DOHH2 (cell line): ENCODE measurements around the gene HNRNPUL1.

Experiments used
- H3F3A ChIP-seq: fragments of 200-600 bp; sonication (generic), shearing (Covaris generic); 2 replicates; pipeline ENCODE4 v1.6.0; 2016; ENCODE audit warnings: antibody characterized with exemption, mild to moderate bottlenecking; ENCODE audit not compliant: control insufficient read depth, insufficient read depth
- H3K27ac ChIP-seq: fragments of 200-600 bp; sonication (generic); 2 replicates; pipeline ENCODE4 v1.5.1; 2014; ENCODE audit warnings: low read depth, mild to moderate bottlenecking, low read length, moderate library complexity
- H3K27me3 ChIP-seq: fragments of 200-600 bp; sonication (generic); 2 replicates; pipeline ENCODE4 v1.6.1; 2014; ENCODE audit warnings: mild to moderate bottlenecking, low read length, mixed read lengths; ENCODE audit not compliant: control insufficient read depth
- H3K36me3 ChIP-seq: fragments of 200-600 bp; sonication (generic); 2 replicates; pipeline ENCODE4 v1.6.1; 2014; ENCODE audit warnings: mild to moderate bottlenecking, low read length, moderate library complexity, mixed read lengths; ENCODE audit not compliant: control insufficient read depth
- H3K4me1 ChIP-seq: fragments of 200-600 bp; sonication (generic); 2 replicates; pipeline ENCODE4 v1.6.1; 2014; ENCODE audit warnings: mild to moderate bottlenecking, low read length, mixed read lengths; ENCODE audit not compliant: control insufficient read depth
- H3K4me2 ChIP-seq: fragments of 200-600 bp; sonication (generic); 2 replicates; pipeline ENCODE4 v1.6.0; 2014; ENCODE audit warnings: mild to moderate bottlenecking, low read length, moderate library complexity
- H3K4me3 ChIP-seq: fragments of 200-600 bp; sonication (generic); 2 replicates; pipeline ENCODE4 v1.5.1; 2014; ENCODE audit warnings: mild to moderate bottlenecking, low read length, mixed read lengths
- H3K79me2 ChIP-seq: fragments of 200-600 bp; sonication (generic); 2 replicates; pipeline ENCODE4 v1.6.1; 2014; ENCODE audit warnings: mild to moderate bottlenecking, low read length, mixed read lengths; ENCODE audit not compliant: control insufficient read depth
- H3K9me2 ChIP-seq: fragments of 200-600 bp; sonication (generic); replicated peaks from 2 replicates; pipeline ENCODE4 v1.6.1; 2014; ENCODE audit warnings: mild to moderate bottlenecking, low read length, mixed read lengths; ENCODE audit not compliant: control insufficient read depth
- H3K9me3 ChIP-seq: fragments of 200-600 bp; sonication (generic); 2 replicates; pipeline ENCODE4 v1.6.1; 2014; ENCODE audit warnings: antibody characterized with exemption, low read length, mixed read lengths; ENCODE audit not compliant: control insufficient read depth, insufficient read depth
- H4K20me1 ChIP-seq: fragments of 200-600 bp; sonication (generic); 2 replicates; pipeline ENCODE4 v1.6.0; 2014; ENCODE audit warnings: low read depth, mild to moderate bottlenecking, antibody characterized with exemption, low read length, moderate library complexity; ENCODE audit not compliant: control insufficient read depth, insufficient read depth
- EZH2phosphoT487 ChIP-seq: fragments of 200-600 bp; sonication (generic); IDR thresholded peaks from 2 replicates; pipeline ENCODE4 v1.6.1; 2017; ENCODE audit warnings: borderline replicate concordance, mild to moderate bottlenecking, antibody characterized with exemption, low read length, moderate library complexity, mixed read lengths
- TF ChIP-seq, protein P1 (sequence below): fragments of 200-600 bp; sonication (generic); IDR thresholded peaks from one replicate; pipeline ENCODE4 v1.5.1; 2014; ENCODE audit warnings: antibody characterized with exemption, mild to moderate bottlenecking, low read depth, low read length; ENCODE audit not compliant: poor library complexity, severe bottlenecking

The HNRNPUL1 gene

DNA sequence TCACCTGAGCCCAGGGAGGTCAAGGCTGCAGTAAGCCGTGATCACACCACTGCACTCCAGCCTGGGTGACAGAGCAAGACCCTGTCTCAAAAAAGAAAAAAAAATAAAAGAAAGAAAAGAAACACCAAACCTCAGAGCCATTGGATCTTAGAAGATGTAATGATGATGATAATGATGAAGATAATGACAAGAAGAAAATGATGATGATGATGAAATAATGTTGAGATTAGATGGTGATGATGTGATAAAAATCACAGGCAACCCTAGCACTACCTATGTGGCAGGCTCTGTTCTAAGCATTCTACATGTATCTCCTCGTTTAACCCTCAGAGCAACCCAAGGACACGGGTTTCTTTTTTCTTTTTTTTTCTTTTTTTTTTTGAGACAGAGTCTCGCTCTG is 20.1 kb upstream of the HNRNPUL1 start:
- no peak overlapping the region for H3K4me2 ChIP-seq
- TF ChIP-seq, protein P1, sequence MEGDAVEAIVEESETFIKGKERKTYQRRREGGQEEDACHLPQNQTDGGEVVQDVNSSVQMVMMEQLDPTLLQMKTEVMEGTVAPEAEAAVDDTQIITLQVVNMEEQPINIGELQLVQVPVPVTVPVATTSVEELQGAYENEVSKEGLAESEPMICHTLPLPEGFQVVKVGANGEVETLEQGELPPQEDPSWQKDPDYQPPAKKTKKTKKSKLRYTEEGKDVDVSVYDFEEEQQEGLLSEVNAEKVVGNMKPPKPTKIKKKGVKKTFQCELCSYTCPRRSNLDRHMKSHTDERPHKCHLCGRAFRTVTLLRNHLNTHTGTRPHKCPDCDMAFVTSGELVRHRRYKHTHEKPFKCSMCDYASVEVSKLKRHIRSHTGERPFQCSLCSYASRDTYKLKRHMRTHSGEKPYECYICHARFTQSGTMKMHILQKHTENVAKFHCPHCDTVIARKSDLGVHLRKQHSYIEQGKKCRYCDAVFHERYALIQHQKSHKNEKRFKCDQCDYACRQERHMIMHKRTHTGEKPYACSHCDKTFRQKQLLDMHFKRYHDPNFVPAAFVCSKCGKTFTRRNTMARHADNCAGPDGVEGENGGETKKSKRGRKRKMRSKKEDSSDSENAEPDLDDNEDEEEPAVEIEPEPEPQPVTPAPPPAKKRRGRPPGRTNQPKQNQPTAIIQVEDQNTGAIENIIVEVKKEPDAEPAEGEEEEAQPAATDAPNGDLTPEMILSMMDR, result no peak
- no peak for TF ChIP-seq EZH2phosphoT487
- H3K36me3 ChIP-seq, result no peaks in the 10 kb centered on the region
- H3K4me3 ChIP-seq, result no peak overlapping the region
- no peaks in the 10 kb centered on the region for H4K20me1 ChIP-seq
- H3K27me3 ChIP-seq, result no peaks in the 10 kb centered on the region; the same call in 1 of the 2 replicates
- no peaks in the 10 kb centered on the region for H3K4me1 ChIP-seq
- no peak overlapping the region for H3K27ac ChIP-seq
- no peaks in the 10 kb centered on the region for H3K9me3 ChIP-seq
- no peaks in the 10 kb centered on the region for H3K9me2 ChIP-seq
- H3K79me2 ChIP-seq, result no peaks in the 10 kb centered on the region
- H3F3A ChIP-seq, result no peaks in the 10 kb centered on the region

DNA sequence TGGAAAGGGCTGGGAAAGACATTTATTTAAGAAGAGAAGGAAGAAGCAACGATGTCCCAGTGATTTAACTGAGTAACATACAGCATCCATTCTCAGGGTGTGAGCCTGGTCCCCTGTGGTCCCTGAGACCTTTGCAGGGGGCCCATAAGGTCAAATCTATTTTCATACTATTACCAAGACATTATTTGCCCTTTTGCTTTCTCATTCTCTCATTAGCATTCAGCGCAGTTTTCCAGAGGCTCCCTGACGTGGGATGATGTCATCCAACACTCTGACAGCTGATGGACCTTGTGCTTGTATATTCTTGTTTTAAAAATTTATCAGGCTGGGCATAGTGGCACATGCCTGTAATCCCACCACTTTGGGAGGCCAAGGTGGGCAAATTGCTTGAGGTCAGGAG is 18.3 kb upstream of the HNRNPUL1 start:
- Histone ChIP-seq H3F3A (no peaks in the 10 kb centered on the region), H3K9me2 (no peaks in the 10 kb centered on the region), H3K27me3 (no peaks in the 10 kb centered on the region; the same call in 1 of the 2 replicates), H3K27ac (no peak overlapping the region), H3K4me3 (no peak overlapping the region), H3K9me3 (no peaks in the 10 kb centered on the region), H3K36me3 (no peaks in the 10 kb centered on the region), H3K4me1 (no peaks in the 10 kb centered on the region), H3K79me2 (no peaks in the 10 kb centered on the region), H3K4me2 (no peak overlapping the region), H4K20me1 (no peaks in the 10 kb centered on the region)
- TF ChIP-seq, protein P1, result no peak
- no peak for TF ChIP-seq EZH2phosphoT487

DNA sequence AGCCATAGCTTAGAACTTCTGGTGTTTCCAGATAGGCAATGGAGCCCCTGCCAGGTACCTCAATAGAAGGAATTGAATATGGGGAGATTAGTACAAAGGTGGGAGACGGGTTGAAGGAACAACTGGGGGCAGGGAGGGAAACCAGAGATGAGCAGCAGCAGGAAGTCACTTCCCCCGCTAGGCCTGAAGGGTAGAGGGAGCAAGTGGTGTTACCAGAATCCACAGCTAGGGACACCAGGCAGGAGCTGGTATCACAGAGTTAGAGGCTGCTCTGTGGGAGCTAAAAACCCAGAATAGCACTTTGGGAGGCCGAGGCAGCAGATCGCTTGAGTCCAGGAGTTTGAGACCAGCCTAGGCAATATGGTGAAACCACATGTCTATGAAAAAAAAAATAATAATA is 15.3 kb upstream of the HNRNPUL1 start:
- H3K27me3 ChIP-seq, result no peaks in the 10 kb centered on the region
- no peak overlapping the region for H3K4me2 ChIP-seq
- no peaks in the 10 kb centered on the region for H3K4me1 ChIP-seq
- TF ChIP-seq EZH2phosphoT487, result no peak
- TF ChIP-seq, protein P1, result no peak
- H3F3A ChIP-seq, result no peaks in the 10 kb centered on the region
- no peak overlapping the region for H3K4me3 ChIP-seq
- H3K9me3 ChIP-seq, result no peaks in the 10 kb centered on the region
- H3K79me2 ChIP-seq, result no peaks in the 10 kb centered on the region
- H3K36me3 ChIP-seq, result no peaks in the 10 kb centered on the region
- H3K27ac ChIP-seq, result no peak overlapping the region
- no peaks in the 10 kb centered on the region for H4K20me1 ChIP-seq
- H3K9me2 ChIP-seq, result no peaks in the 10 kb centered on the region
